Stimulated activated CD8-positive, alpha-beta memory T cell treated with anti-CD3 and anti-CD28 coated beads, Interleukin-7, amount 100 ng/mL, for 1 hour (primary cell): ENCODE measurements around the gene PPM1F.
"Not testable (repeated sequence)": the region's sequence is repeated elsewhere in the genome, so short reads cannot be mapped to it uniquely, and the experiment has no call there.

Experiments used
- DNase-seq, 2 donors: peaks; one replicate each; pipeline ENCODE4 v3.0.0-alpha.2; 2020; ENCODE audit warnings: low read depth in 2 of 2

Gene PPM1F

DNA sequence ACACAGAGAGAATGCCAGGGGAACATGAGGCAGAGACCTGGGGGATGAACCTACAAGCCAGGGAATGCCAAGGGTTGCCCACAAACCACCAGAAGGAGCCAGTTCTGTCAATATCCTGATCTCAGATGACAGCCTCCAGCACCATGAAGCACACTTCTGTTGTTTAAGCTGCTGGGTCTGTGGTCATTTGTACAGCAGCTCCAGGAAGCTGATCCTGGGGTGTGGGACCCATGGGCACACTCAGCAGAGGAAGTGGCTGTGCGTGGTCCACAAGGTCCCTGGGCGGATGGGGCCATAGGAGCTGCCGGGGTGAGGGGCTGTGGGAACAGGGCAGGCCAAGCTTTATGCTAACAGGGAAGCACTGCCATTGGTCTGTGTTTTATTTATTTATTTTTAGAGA, 12.1 kb downstream of the PPM1F start:
- no peak for DNase-seq

GRCh38 chr22:21939935-21940334, 12.7 kb downstream of the PPM1F start:
- not testable (repeated sequence) for DNase-seq

GRCh38 chr22:21939461-21939913, 13.2 kb downstream of the PPM1F start:
- DNase-seq = no peak

DNA sequence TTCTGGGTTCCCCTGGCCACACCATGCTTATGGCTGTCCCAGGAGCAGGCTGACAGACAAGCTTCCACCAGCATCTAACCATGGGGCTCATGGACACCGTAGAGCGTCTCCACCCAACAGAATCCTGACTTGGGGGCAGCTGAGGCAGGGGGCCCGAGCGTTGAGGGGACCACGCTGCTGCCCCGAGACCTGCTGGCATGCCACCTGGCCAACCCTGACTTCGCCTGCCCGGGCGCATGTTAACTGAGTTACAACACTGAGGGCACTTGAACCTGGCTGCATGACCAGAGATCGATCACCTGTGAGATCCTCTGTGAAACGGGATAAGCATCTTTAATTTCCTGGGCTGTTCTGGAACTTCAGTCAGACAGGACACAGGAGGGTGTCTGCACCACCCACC, 13.7 kb downstream of the PPM1F start:
- no peak for DNase-seq

- DNase-seq = peak; percentile 84 to 88
Measured at GRCh38 chr22:21938071-21938822, 14.4 kb downstream of the PPM1F start.

DNA sequence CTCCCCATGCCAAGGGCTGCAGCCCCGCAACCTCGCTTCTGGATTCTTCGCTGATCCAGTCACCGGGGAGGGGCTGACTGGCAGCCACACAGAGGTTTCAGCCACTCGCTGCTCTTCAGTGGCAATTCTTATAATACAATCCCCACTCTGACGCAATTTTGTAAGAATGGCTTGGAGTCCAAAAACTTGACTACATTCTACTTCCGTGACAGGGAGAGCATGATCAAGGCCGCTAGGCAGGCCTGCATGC, 14.9 kb downstream of the PPM1F start:
- DNase-seq = no peak

DNA sequence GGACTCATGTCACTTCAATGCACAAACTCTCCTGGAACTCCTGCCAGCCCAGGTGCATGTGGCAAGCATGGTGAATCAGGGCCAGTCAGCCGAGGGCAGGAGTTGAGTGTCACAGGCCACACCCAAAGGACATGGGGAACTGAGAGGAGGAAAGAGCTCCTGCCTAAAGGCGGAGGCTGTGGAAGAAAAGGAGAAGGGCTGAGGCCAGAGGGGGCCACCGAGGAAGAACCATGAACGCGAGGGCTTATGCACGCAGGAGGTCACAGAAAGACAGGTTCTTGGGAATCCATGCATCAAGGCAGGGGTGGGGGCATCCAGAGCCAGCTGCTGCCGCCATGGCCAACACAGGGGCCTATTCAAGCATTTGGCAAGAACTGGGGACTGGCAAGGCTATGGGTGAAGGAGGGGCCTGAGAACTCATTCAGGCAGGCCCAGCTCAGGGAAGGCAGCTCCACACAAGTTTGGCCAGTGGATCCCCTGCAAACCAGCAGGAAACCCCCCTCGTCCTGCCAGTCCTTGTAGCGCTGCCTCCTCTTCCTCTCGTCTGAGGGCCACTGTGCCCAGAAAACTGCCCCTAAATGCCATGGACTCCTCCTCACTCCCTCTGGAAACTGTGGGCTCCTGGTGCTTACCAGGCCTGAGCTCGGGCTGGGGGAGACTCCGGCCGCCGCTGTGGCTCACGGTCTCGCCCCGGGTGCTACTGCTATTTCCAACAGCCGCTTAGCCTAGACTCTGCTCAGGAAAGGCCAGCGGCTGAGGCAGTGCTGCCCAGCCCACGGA, 15.4 kb downstream of the PPM1F start:
- no peak for DNase-seq

GRCh38 chr22:21936151-21936775, 16.4 kb downstream of the PPM1F start:
- no peak for DNase-seq

DNA sequence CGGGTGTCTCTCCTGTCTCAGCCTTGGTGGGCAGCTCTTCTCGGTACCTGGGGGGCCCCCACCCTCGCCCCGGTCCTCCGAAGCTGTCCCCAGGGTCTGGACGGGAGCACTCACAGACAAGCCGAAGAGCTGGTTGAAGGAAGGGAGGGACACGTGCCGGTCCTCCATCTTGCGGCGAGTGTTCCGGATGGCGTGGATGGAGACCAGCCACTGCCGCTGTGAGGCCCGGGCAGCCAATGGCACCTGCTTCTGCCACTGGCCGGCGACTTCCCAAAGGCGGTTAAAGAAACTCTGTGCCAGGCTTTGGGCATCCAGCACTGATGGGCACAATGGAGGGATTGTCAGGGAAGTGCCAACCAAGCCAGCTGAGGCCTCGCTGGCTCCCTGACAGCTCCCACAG, 18.7 kb downstream of the PPM1F start:
- no peak for DNase-seq

DNA sequence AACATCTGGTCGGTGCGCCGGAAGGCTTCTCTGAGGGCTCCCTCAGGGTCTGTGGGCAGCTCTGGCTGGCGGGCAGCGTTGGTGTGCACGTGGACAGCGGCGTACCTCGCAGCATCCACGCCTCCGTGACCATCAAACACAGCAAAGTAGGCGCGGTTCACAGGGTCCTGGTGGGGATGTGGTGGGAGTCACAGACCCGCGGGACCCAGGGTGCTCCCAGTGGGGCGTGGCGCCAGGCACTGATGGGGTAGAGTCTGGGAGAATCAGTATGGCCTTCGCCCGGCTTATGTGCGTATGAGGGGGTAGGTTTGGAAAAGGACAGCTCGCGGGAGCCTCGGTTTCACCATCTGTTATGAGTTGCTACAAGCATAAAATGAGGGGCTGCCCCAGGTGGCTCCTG, 19.2 kb downstream of the PPM1F start:
- no peak for DNase-seq

DNA sequence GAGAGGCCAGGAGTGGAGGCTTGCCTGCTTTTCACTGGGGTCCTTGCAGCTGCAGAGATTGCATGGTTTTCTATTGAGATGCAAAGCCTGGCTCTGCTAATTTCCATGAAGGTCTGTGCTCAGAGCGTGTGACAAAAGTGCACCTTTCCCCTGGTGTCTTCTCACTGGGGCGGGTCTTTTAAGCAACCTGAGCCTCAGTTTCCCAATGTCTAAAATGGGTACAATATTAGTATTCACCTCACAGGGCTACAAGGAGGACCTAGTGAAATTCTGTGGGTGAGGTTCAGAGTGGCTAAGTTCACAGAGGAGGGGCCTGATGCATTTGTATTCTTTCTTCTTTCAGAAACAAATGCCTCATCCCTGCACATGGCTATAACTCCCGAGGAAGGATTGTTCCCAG, 20.3 kb downstream of the PPM1F start:
- DNase-seq = no peak

DNA sequence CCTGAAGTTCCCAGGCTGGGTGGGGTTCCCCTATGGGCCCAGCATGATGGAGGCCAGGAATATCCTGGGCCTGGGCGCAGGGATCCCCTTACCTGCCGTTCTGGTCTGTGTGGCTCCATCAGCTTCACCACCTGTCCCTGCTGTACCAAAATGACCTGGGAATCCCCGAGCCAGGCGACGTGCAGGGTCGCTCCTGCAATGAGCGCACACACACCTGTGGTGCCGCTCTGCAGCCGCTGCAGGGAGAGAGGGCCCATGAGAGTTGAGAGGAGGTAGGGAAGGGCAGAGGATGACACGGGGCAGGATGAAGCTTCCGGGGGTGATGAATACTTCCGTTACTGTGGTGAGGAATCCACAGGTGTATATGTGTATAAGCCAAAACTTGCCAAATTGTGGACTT, 21.6 kb downstream of the PPM1F start:
- no peak for DNase-seq

GRCh38 chr22:21929253-21929652, 23.4 kb downstream of the PPM1F start:
- DNase-seq = no peak

DNA sequence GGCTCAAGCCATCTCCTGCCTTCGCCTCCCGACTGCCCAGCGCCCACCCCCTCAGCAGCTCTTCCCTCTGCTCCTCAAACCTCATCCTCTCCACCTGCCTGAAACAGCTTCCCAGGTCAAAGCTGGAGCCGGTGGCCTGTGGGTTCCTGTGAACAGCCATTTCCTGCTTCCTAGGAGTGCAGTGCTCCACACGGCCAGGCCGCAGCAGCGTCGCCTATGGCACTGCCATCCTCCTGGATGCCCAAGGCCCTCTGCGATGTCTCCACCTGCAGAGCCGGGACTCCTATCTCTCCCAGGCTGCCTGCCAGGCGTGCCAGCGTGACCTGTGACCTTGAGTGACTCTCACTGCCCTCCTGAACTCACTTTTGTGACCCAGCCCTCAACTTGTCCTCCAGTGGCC, 24.6 kb downstream of the PPM1F start:
- no peak for DNase-seq

- no peak for DNase-seq
Measured at GRCh38 chr22:21927174-21927823, 25.3 kb downstream of the PPM1F start.

DNA sequence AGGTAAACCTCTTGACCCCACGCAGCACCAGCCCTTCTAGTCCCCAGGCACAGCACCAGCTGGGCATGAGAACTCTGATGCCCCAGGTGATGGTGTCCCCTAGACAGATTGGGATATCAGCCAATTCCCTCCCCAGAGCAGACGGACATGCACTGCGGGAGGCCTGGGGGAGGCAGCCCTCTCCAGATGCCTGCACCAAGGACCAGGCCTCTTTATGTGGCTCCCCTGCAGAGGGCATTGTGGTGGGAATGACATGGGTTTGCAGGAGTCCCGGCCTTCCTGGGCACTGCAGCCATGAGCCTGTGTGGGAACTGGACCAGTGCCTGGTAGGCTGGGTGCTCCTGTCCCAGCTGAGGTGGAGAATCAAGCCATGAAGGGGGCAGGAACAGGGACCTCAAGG, 25.9 kb downstream of the PPM1F start:
- DNase-seq = no peak

- no peak for DNase-seq
Measured at GRCh38 chr22:21923163-21923561, 29.5 kb downstream of the PPM1F start.

GRCh38 chr22:21922370-21923162, 30.1 kb downstream of the PPM1F start:
- DNase-seq = no peak

DNA sequence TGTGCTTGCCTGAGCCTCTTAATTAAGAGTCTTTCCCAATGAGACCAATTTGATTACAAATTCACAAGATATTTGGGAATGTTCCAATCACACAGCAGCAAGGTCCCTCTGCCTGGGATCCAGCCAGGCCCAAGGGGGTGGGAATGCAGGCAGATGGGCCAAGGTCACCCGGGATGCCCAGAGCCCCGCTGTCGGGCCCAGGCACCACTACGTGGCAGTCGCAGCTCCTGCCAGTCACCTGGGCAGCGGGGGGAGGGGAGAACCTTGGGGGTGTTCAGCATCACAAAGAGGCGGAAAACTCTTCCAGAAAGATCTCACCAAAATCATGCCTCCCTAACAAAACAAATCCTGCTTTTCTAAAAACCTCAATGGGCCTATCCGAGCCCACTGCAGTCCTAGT, 30.9 kb downstream of the PPM1F start:
- DNase-seq = no peak

DNA sequence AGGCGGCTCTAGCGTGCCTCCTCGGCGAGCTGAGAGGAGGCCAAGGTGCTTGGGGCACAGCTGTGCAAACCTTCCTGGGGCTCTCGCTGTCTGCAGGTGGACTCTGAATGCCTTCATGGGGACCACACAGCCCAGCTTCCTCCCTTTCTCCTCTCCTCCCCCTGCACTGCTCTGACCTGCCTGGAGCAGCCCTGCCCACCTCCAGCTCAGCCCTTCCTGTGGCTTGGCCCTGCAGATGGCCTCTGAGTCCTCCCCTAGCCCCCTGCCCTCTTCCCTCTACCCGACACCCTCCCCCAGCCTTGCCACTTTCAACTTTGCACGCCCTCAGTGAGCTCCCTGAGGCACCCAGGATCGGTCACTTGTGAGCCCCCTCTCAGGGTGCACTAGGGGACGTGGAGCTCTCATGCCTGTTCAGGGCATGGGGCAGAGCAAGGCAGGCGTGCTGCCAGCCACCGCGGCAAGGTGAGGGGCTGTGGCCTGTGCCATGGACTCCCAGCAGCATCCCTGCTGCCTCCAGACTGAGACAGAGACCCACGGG, 31.4 kb downstream of the PPM1F start:
- DNase-seq = no peak

DNA sequence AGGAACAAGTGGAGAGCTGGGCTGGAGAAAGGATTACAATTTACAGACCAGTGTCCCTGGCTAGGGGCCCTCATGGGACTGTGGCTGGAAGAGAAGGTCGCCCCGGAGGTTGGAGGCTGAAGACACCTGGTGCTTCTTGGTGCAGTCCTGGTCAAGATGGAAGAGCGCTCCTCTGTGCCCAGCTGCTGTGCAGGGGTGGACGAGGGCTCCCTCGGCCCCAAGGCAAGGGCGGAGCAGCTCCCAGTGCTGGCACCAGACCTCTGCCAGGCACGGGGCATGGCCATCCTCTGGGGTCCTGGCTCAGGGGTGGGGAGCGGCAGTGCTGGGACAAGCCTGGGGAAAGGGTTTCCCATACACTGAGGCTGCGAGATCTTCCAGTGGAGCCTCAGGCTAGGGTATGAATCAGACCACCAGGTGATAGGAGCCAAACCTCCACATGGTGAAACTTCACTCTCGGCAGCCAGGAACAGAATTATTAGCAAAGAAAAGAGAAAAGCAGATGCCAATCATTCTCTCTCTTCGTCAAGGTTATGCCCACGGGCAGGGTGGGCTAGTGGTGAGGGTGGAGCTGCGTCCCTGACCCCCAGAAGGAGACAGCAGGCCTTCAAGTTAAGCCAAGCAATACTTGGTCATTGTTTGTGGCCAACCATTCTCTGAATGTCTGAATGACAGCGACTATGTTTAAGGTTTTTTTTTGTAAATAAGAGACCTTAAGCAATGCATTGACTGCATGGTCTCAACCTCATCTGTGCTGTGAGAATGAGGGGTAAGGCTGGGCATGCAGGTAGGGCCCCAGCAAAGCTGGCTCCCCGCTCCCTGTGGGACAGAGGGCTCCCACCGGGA, 32.1 kb downstream of the PPM1F start:
- DNase-seq = no peak
